ENCODE results near the gene NAPEPLD.

GRCh38 chr7:103101543-103101942 lies 47.4 kb downstream of the NAPEPLD start:
- TF ChIP-seq CTCF (IDR thresholded peaks at IDR 0.05): no peak
- TF ChIP-seq POLR2A (IDR thresholded peaks at IDR 0.05): no peak
